Activated T-helper 1 cell treated with anti-CD3 and anti-CD28 coated beads, Interleukin-2, amount 50 U/mL, for 16 hours (primary cell): ENCODE data around the gene RALB.
"Not testable (repeated sequence)": the region's sequence is repeated elsewhere in the genome, so short reads cannot be mapped to it uniquely, and the experiment has no call there.

Source experiments
- DNase-seq, 2 donors: peaks; one replicate each; pipeline ENCODE4 v3.0.0-alpha.2; 2020; ENCODE audit warnings: low read depth in 1 of 2, low spot score in 1 of 2

The RALB gene

GRCh38 chr2:120313695-120314615 is 61.3 kb downstream of the RALB start:
- no peak for DNase-seq

GRCh38 chr2:120314690-120315366 is 62.2 kb downstream of the RALB start:
- no peak for DNase-seq

GRCh38 chr2:120315367-120316033 is 62.8 kb downstream of the RALB start:
- no peak for DNase-seq

DNA sequence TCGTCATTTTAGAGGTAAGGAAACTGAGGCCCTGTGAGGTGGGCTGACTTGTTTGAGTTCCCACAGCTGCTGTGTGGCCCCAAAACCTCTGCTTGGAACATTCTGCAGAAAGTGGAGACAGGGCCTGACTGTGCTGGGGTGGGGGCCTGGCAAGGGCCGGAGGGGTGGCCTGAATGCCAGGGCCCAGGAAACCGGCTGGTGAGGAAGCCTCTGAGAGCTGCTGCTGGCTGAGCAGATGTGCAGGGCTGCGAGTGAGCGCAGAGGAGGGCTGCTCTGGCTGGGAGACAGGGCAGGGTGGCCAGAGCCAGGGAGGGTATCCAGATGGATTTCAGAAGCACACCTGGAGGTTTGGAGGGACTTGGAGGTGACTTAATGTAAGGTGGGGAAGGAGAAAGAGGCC is 63.4 kb downstream of the RALB start:
- no peak for DNase-seq

- DNase-seq, result no peak
These were observed 64.0 kb downstream of the RALB start for GRCh38 chr2:120316528-120317179.

- no peak for DNase-seq
These were observed 64.5 kb downstream of the RALB start for GRCh38 chr2:120317180-120317533.

GRCh38 chr2:120317916-120318315 is 65.3 kb downstream of the RALB start:
- no peak for DNase-seq

DNA sequence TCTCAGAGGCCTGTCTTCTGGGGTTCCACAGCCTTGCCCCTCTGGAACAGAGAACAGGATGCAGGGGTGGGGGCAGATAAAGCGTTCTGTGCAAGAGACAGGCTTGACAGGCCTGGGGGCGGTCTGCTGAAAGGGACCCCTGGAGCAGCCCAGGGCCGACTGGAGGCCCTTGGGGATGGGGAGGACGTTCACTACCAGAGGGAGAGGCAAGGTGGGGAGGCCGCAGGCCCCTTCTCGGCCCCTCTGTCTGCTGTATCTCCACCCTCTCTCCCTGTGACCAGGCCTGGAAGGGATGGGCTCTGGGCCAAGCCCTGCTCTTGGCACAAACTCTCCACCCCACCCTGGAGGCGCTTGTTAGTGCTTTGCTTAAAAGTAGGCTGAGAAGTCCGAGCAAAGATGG is 66.0 kb downstream of the RALB start:
- no peak for DNase-seq

- DNase-seq, result no peak
These were observed 66.5 kb downstream of the RALB start for GRCh38 chr2:120319123-120319522.

GRCh38 chr2:120319686-120320317 is 67.2 kb downstream of the RALB start:
- no peak for DNase-seq

DNA sequence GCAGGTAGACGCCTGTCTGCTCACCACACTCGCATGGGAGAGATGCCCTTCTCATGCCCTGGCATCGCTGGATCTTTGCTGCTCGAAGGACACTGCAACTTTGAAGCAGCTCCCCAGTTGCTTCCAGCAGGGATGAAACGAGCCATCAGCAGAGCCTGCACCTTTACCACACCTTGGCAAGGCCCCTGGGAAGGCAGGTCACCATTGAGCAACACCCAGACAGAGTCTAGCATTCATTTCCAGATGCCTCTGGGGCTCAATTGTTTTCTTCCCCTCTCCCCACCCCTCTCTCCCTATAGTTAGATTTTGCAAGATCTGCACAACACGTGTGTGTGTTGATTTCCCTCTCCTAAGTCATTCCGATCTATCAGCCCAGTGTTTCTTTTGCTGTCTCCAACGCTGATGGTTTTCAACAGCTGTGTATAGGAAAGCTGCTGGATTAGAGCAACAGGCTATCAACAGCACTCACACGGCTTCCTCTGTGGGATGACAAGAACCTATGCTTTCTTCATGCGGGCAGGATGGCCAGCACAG is 67.7 kb downstream of the RALB start:
- DNase-seq, result no peak

DNA sequence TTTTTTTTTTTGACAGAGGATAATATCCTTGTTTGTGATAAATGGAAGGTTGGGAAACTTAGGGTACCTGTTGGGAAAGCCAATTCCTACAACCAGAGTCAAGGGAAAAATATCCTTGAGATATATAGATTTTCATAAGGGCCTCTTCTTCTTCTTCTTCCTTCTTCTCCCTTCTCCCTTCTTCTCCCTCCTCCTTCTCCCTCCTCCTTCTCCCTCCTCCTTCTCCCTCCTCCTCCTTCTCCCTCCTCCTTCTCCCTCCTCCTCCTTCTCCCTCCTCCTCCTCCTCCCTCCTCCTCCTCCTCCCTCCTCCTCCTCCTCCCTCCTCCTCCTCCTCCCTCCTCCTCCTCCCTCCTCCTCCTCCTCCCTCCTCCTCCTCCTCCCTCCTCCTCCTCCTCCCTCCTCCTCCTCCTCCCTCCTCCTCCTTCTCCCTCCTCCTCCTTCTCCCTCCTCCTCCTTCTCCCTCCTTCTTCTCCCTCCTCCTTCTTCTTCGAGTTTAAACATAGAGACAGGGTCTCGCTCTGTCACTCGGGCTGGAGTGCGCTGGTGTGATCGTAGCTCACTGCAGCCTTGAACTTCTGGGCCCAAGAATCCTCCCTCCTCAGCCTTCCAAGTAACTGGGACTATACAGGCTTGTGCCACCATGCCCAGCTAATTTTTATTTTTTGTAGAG is 68.4 kb downstream of the RALB start:
- not testable (repeated sequence) for DNase-seq

DNA sequence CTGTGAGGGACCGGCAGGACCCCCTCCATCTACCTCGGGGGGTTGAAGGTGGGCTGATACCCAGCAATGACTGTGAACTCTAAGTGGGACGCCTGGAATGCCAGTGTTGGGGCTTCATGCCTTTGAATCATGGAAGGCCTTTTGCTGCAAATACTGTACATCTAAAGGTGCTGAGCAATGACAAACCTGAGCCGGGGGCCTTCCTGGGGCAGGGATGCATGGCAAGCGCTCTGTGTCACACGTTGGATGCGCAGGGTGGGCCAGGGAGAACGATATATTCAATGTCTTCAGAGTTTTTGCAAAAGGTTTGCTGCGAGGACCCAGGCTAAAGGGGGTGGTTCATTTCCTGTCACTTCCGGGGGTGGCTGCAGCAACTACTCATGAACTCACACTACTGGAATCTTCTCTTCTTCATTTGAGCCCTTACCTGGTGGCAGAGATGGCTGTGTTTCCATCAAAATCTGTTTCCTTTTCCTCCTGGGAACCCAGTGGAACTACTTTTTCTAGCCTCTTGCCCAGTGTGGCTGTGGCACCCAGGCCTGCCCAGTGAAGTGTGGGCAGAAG is 69.2 kb downstream of the RALB start:
- DNase-seq, result no peak

DNA sequence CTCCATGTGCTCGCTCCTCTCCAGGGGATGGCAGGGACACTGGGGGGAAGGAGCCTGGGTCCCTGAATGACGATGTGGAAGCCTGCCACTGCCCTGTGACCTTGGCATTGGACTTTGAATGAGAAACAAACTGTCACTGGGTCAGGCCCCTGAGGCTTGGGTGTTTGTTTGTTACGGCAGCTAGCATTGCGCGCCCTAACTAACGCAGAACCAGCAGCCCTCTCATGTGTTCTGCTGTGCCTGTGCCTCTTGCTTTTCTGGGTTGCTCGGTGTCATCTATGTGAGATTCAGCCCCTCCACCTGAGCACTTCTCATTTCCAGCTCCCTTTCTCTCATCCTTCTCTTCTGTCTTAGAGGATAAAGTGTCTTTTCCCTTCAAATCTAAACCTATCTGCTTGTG is 69.7 kb downstream of the RALB start:
- DNase-seq, result no peak

- DNase-seq, result no peak
These were observed 70.6 kb downstream of the RALB start for GRCh38 chr2:120323214-120323613.

- no peak for DNase-seq
These were observed 71.3 kb downstream of the RALB start for GRCh38 chr2:120323807-120324399.

DNA sequence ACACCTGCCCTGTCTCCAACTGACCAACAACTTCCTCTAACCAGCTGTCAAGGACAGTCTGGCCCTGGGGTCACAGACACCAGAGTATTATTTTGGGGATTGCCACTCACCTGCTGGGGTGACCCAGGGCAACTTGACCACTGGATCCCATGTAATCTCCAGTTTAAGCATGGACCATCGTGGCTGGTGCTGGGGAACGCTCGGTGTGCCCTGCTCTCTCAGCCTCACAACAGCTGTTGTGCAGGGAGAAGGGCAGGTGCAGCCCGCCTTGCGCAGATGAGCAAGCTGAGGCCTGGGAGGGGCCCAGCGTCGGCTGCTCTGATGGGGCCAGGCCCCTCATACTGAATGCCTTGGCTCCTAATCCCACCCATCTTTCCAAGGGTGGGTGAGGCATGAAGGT is 72.3 kb downstream of the RALB start:
- no peak for DNase-seq

GRCh38 chr2:120326066-120326465 is 73.4 kb downstream of the RALB start:
- no peak for DNase-seq
